Measurements from ENCODE around the gene SUCO. TPM values are rescaled to one million over a fixed set of nuclear protein-coding genes. Genes with fewer than 3 reads are reported as not detected.

Gene SUCO
- polyA plus RNA-seq, 1 donor (not counting 4 experiments of a cell fraction or from before 2014, with no cell fraction given): 13.8 TPM

- TF ChIP-seq EZH2 (IDR thresholded peaks at IDR 0.05; ENCODE audit: low read length) (no peak), CTCF (optimal IDR thresholded peaks at IDR 0.05 in 1 of 3, IDR thresholded peaks at IDR 0.05 in 1 of 3, conservative IDR thresholded peaks at IDR 0.05 in 1 of 3; ENCODE audit: extremely low read depth in 1 of 3, insufficient read depth in 2 of 3, low read length in 3 of 3) (no peak)
- Histone ChIP-seq H4K20me1 (ENCODE audit: control insufficient read depth, extremely low read depth, insufficient read depth, low read length) (no peaks in the 10 kb centered on the region), H3K27ac (ENCODE audit: control insufficient read depth, insufficient read depth, low read length) (peak overlapping the region; percentile 92), H3K4me2 (ENCODE audit: control insufficient read depth, extremely low read depth, insufficient read depth, low read depth, low read length) (peak overlapping the region; percentile 98), H3K4me1 (ENCODE audit: control insufficient read depth, extremely low read depth, insufficient read depth, low read length) (peaks cover 31% of the 10 kb centered on the region), H3K79me2 (ENCODE audit: control insufficient read depth, insufficient read depth, low read length) (peaks cover 53% of the 10 kb centered on the region), H2AFZ (ENCODE audit: control insufficient read depth, low read length) (peak overlapping the region; percentile 34), H3K9me3 (ENCODE audit: control insufficient read depth, low read depth, low read length) (no peaks in the 10 kb centered on the region), H3K4me3 (ENCODE audit: control insufficient read depth in 2 of 3, extremely low read depth in 1 of 3, insufficient read depth in 2 of 3, low read depth in 1 of 3, low read length in 3 of 3) (peak overlapping the region; percentile 76 to 98 (median 88)), H3K27me3 (ENCODE audit: control insufficient read depth, extremely low read depth, insufficient read depth, low read length) (no peaks in the 10 kb centered on the region), H3K36me3 (ENCODE audit: control insufficient read depth in 2 of 2, extremely low read depth in 1 of 2, insufficient read depth in 2 of 2, low read length in 2 of 2) (peaks cover 0 to 4% of the 10 kb centered on the region in 2 experiments), H3K9me1 (ENCODE audit: control insufficient read depth, extremely low read depth, insufficient read depth, low read length) (no peaks in the 10 kb centered on the region), H3K9ac (ENCODE audit: control insufficient read depth, extremely low read depth, insufficient read depth, low read length) (peak overlapping the region; percentile 94)
- DNase-seq (ENCODE audit: low read depth, low spot score): no peak
- dilution Hi-C loops (cut with MboI; ENCODE audit: extremely low pct_ligation_motif_present, low sequenced_read_pairs): no loop called here
- FAIRE-seq: no peak
Observed at GRCh38 chr1:172533513-172534151, 682 bp downstream of the SUCO start.

- no peaks in the 10 kb centered on the region for H4K20me1 ChIP-seq (ENCODE audit: control insufficient read depth, extremely low read depth, insufficient read depth, low read length)
- no peak overlapping the region for H3K4me2 ChIP-seq (ENCODE audit: control insufficient read depth, extremely low read depth, insufficient read depth, low read depth, low read length)
- H3K4me1 ChIP-seq (ENCODE audit: control insufficient read depth, extremely low read depth, insufficient read depth, low read length): peaks cover 30% of the 10 kb centered on the region
- no peaks in the 10 kb centered on the region for H3K9me3 ChIP-seq (ENCODE audit: control insufficient read depth, low read depth, low read length)
- H2AFZ ChIP-seq (ENCODE audit: control insufficient read depth, low read length): no peak overlapping the region
- peaks cover 77% of the 10 kb centered on the region for H3K79me2 ChIP-seq (ENCODE audit: control insufficient read depth, insufficient read depth, low read length)
- no peaks in the 10 kb centered on the region for H3K27me3 ChIP-seq (ENCODE audit: control insufficient read depth, extremely low read depth, insufficient read depth, low read length)
- TF ChIP-seq CTCF (optimal IDR thresholded peaks at IDR 0.05 in 1 of 3, IDR thresholded peaks at IDR 0.05 in 1 of 3, conservative IDR thresholded peaks at IDR 0.05 in 1 of 3; ENCODE audit: extremely low read depth in 1 of 3, insufficient read depth in 2 of 3, low read length in 3 of 3) (no peak), EZH2 (IDR thresholded peaks at IDR 0.05; ENCODE audit: low read length) (no peak)
- H3K27ac ChIP-seq (ENCODE audit: control insufficient read depth, insufficient read depth, low read length): no peak overlapping the region
- H3K36me3 ChIP-seq (ENCODE audit: control insufficient read depth in 2 of 2, extremely low read depth in 1 of 2, insufficient read depth in 2 of 2, low read length in 2 of 2): peaks cover 0 to 4% of the 10 kb centered on the region in 2 experiments
- FAIRE-seq (no peak), DNase-seq (ENCODE audit: low read depth, low spot score) (no peak)
- no peak overlapping the region for H3K4me3 ChIP-seq (ENCODE audit: control insufficient read depth in 2 of 3, extremely low read depth in 1 of 3, insufficient read depth in 2 of 3, low read depth in 1 of 3, low read length in 3 of 3)
- dilution Hi-C loops (cut with MboI; ENCODE audit: extremely low pct_ligation_motif_present, low sequenced_read_pairs): no loop called here
- no peaks in the 10 kb centered on the region for H3K9me1 ChIP-seq (ENCODE audit: control insufficient read depth, extremely low read depth, insufficient read depth, low read length)
- H3K9ac ChIP-seq (ENCODE audit: control insufficient read depth, extremely low read depth, insufficient read depth, low read length): no peak overlapping the region
Observed at GRCh38 chr1:172536256-172536655, 3.3 kb downstream of the SUCO start.

All from keratinocyte (primary cell).